Caco-2 (cell line): ENCODE data around the gene KATNB1. TPM values are rescaled to one million over a fixed set of nuclear protein-coding genes. Genes with fewer than 3 reads are reported as not detected.

Experiments
- BruUV-seq: library from RNA; stranded (reverse); fragments of 400-500 nt; replicated peaks from 2 replicates; lab custom pipeline; 2021; lab: Mats Ljungman, UMichigan
- CTCF ChIA-PET: fragments of 300-600 bp; sonication (Branson Sonifier 250); formaldehyde crosslinking; loops from one replicate; lab custom pipeline; 2022; ENCODE audit warnings: antibody characterized with exemption; lab: Charles Lee
- POLR2A ChIA-PET: fragments of 300-600 bp; sonication (Branson Sonifier 250); formaldehyde crosslinking; loops from one replicate; lab custom pipeline; 2022; ENCODE audit warnings: antibody characterized with exemption; lab: Charles Lee
- DNase-seq, 2 experiments: peaks; one replicate each; pipeline versions ENCODE4 v3.0.0 to v3.0.0-alpha.2; 2020 to 2022
- H3K27me3 ChIP-seq: replicated peaks from 2 replicates; pipeline ENCODE4 v1.6.0; 2011; ENCODE audit warnings: low read length; ENCODE audit not compliant: control insufficient read depth, insufficient read depth
- H3K36me3 ChIP-seq: 2 replicates; pipeline ENCODE4 v1.5.1; 2011; ENCODE audit warnings: low read length; ENCODE audit not compliant: control insufficient read depth, insufficient read depth
- H3K4me1 ChIP-seq: fragments of 250-450 bp; sonication (Bioruptor Pico); 2 replicates; pipeline ENCODE4 v1.5.1; 2020; ENCODE audit warnings: mild to moderate bottlenecking
- H3K4me3 ChIP-seq: 2 replicates; pipeline ENCODE4 v1.5.1; 2011; ENCODE audit warnings: low read depth, mild to moderate bottlenecking, control low read depth, low read length
- H3K9me3 ChIP-seq: fragments of 250-450 bp; sonication (Bioruptor Pico); 2 replicates; pipeline ENCODE4 v1.5.1; 2020; ENCODE audit warnings: mild to moderate bottlenecking, moderate library complexity
- H3K27ac Mint-ChIP-seq: one replicate; pipeline ENCODE4 v1.8.0; 2022; ENCODE audit warnings: mixed read lengths; ENCODE audit not compliant: unreplicated experiment
- H3K27me3 Mint-ChIP-seq: one replicate; pipeline ENCODE4 v1.8.0; 2022; ENCODE audit warnings: mixed read lengths; ENCODE audit not compliant: insufficient read depth, unreplicated experiment
- H3K36me3 Mint-ChIP-seq: one replicate; pipeline ENCODE4 v1.8.0; 2022; ENCODE audit warnings: mild to moderate bottlenecking, mixed read lengths; ENCODE audit not compliant: insufficient read depth, unreplicated experiment
- H3K4me1 Mint-ChIP-seq: one replicate; pipeline ENCODE4 v1.8.0; 2022; ENCODE audit warnings: low read depth, mixed read lengths; ENCODE audit not compliant: unreplicated experiment
- H3K4me3 Mint-ChIP-seq: one replicate; pipeline ENCODE4 v1.8.0; 2022; ENCODE audit warnings: mild to moderate bottlenecking, moderate library complexity, mixed read lengths; ENCODE audit not compliant: unreplicated experiment
- H3K9me3 Mint-ChIP-seq: one replicate; pipeline ENCODE4 v1.8.0; 2022; ENCODE audit warnings: mixed read lengths; ENCODE audit not compliant: unreplicated experiment
- intact Hi-C: fragments of 100-400 bp; cut with micrococcal nuclease; formaldehyde crosslinking; loops from one replicate; pipeline ENCODE4 v1.10.0; 2022; ENCODE audit not compliant: unreplicated experiment
- total RNA-seq: library from RNA; stranded (reverse); gene quantifications from 2 replicates; pipeline ENCODE4 v1.2.3, GENCODE V29; 2022
- TF ChIP-seq, protein P1 (sequence below), 2 experiments: fragments of 200-600 bp in 1 of 2; IDR thresholded peaks; 1 replicate in 1 of 2; 2 replicates in 1 of 2; pipeline versions ENCODE4 v1.5.1 to v1.8.0; 2011 to 2022; ENCODE audit warnings: antibody characterized with exemption in 1 of 2, control low read depth in 1 of 2, inconsistent platforms in 1 of 2, low read depth in 1 of 2, low read length in 1 of 2, mild to moderate bottlenecking in 1 of 2, moderate library complexity in 1 of 2; ENCODE audit not compliant: insufficient read depth in 1 of 2, severe bottlenecking in 1 of 2, unreplicated experiment in 1 of 2

The KATNB1 gene
- total RNA-seq, 1 experiment from 2014 or later, result 32.4 TPM

- no peaks in the 10 kb centered on the region for H3K27me3 ChIP-seq
- no peaks in the 10 kb centered on the region; the same call in none of the 2 replicates for H3K36me3 ChIP-seq
- H3K4me3 ChIP-seq, result no peak overlapping the region
- no peaks in the 10 kb centered on the region for H3K9me3 Mint-ChIP-seq
- no peak overlapping the region for H3K4me3 Mint-ChIP-seq
- H3K4me1 Mint-ChIP-seq, result peaks cover 6% of the 10 kb centered on the region
- peaks cover 20% of the 10 kb centered on the region for H3K4me1 ChIP-seq
- H3K36me3 Mint-ChIP-seq, result peaks cover 47% of the 10 kb centered on the region
- no TSS peak for BruUV-seq
- TF ChIP-seq, protein P1, sequence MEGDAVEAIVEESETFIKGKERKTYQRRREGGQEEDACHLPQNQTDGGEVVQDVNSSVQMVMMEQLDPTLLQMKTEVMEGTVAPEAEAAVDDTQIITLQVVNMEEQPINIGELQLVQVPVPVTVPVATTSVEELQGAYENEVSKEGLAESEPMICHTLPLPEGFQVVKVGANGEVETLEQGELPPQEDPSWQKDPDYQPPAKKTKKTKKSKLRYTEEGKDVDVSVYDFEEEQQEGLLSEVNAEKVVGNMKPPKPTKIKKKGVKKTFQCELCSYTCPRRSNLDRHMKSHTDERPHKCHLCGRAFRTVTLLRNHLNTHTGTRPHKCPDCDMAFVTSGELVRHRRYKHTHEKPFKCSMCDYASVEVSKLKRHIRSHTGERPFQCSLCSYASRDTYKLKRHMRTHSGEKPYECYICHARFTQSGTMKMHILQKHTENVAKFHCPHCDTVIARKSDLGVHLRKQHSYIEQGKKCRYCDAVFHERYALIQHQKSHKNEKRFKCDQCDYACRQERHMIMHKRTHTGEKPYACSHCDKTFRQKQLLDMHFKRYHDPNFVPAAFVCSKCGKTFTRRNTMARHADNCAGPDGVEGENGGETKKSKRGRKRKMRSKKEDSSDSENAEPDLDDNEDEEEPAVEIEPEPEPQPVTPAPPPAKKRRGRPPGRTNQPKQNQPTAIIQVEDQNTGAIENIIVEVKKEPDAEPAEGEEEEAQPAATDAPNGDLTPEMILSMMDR (IDR thresholded peaks at IDR 0.05; ENCODE audit: insufficient read depth in 1 of 2, low read depth in 1 of 2, low read length in 1 of 2, severe bottlenecking in 1 of 2, unreplicated experiment in 1 of 2), result no peak
- intact Hi-C loops, result no loop called here
- no peaks in the 10 kb centered on the region for H3K27me3 Mint-ChIP-seq
- DNase-seq, result no peak
- H3K27ac Mint-ChIP-seq, result no peak overlapping the region
- no peaks in the 10 kb centered on the region for H3K9me3 ChIP-seq
- ChIA-PET POLR2A (no interaction called here), CTCF (interaction anchor here (0.7 kb wide), 1 partner anchor 72 kb away, joined by 3 read pairs; no protein-coding TSS in a partner anchor)
Measured at GRCh38 chr16:57791195-57791892, 55.8 kb downstream of the KATNB1 start.

DNA sequence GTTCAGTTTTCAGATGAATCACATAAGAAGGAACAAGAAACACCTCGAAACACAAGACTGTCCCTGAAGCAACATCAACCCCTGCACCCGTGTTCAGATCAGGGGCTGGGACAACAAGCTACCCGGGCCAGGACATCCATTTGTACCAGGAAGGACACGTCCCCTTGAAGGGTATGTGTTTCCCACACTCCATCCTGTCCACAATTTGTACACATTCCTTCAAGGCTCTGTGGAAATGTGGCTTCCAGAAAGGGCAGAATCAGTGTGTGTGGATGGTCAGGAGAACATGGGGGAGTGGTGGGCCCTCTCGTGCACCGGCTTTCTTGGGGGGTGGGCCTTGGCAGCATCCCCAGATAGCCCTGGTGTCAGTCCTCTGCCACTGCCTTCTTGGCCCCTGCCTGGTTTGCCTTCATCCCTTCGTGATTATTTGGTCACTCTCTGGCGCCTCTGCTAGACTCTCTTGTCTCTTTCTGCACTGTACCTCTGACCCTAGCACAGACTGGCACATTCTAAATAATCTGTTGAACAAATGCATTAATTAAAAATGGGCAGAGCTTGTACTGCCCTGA is 56.4 kb downstream of the KATNB1 start:
- no peak overlapping the region for H3K4me3 Mint-ChIP-seq
- H3K27me3 Mint-ChIP-seq, result no peaks in the 10 kb centered on the region
- Histone ChIP-seq H3K4me1 (peaks cover 26% of the 10 kb centered on the region), H3K36me3 (no peaks in the 10 kb centered on the region; the same call in none of the 2 replicates), H3K4me3 (no peak overlapping the region), H3K9me3 (no peaks in the 10 kb centered on the region), H3K27me3 (no peaks in the 10 kb centered on the region)
- no TSS peak for BruUV-seq
- peaks cover 11% of the 10 kb centered on the region for H3K4me1 Mint-ChIP-seq
- ChIA-PET CTCF (interaction anchor here (0.7 kb wide), 1 partner anchor 71 kb away, joined by 3 read pairs; no protein-coding TSS in a partner anchor), POLR2A (no interaction called here)
- no peak overlapping the region for H3K27ac Mint-ChIP-seq
- intact Hi-C loops, result no loop called here
- H3K9me3 Mint-ChIP-seq, result no peaks in the 10 kb centered on the region
- H3K36me3 Mint-ChIP-seq, result peaks cover 43% of the 10 kb centered on the region
- TF ChIP-seq, protein P1 (IDR thresholded peaks at IDR 0.05; ENCODE audit: insufficient read depth in 1 of 2, low read depth in 1 of 2, low read length in 1 of 2, severe bottlenecking in 1 of 2, unreplicated experiment in 1 of 2), result no peak
- no peak for DNase-seq

DNA sequence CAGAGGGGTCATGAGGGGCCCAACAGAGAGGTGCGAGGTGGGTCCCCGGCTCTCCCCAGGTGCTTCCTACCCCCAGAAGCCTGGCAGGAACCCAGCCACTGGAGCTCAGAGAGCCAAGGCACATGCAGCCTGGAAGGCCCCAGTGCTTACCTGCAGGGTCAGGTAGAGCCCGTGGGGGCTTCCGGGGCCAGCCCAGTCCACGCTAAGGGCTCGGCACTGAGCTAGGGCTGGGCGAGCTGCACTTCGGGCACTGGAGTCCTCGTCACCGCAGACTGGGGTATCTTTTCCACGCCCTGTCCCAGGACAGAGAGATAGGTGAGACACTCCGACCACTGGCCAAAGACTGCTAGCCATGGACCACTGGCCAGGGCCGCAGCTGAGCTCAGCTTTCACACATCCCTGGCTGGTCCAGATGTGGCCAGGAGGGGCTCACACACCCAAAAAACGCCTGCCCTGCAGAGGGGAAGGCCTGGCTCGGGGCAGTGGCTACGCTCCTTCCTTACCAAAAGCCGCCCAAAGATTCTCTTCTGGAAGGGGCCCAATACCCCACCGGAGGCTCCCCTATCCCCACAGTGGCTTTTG is 59.4 kb downstream of the KATNB1 start:
- no peaks in the 10 kb centered on the region for H3K9me3 ChIP-seq
- Mint-ChIP-seq H3K27ac (peak overlapping the region; percentile 69), H3K36me3 (peaks cover 33% of the 10 kb centered on the region), H3K9me3 (no peaks in the 10 kb centered on the region), H3K4me1 (peaks cover 35% of the 10 kb centered on the region), H3K4me3 (peak overlapping the region; percentile 9), H3K27me3 (no peaks in the 10 kb centered on the region)
- POLR2A ChIA-PET, result interaction anchor here (1.1 kb wide), 1 partner anchor 183 kb away, joined by 3 read pairs; no protein-coding TSS in a partner anchor
- H3K4me1 ChIP-seq, result peaks cover 41% of the 10 kb centered on the region
- no peak overlapping the region for H3K4me3 ChIP-seq
- CTCF ChIA-PET, result interaction anchor here (0.7 to 2.9 kb wide), 15 partner anchors 8 to 248 kb away, joined by 3 to 38 read pairs (median 4); no protein-coding TSS in a partner anchor
- intact Hi-C loops, result loop anchor here (1.0 to 5.0 kb wide), 4 partner anchors 68 to 332 kb away; partner anchors contain the start of genes CFAP20, USB1 and ZNF319
- TF ChIP-seq, protein P1 (IDR thresholded peaks at IDR 0.05; ENCODE audit: insufficient read depth in 1 of 2, low read depth in 1 of 2, low read length in 1 of 2, severe bottlenecking in 1 of 2, unreplicated experiment in 1 of 2), result no peak
- no peak for DNase-seq
- H3K27me3 ChIP-seq, result no peaks in the 10 kb centered on the region
- no peaks in the 10 kb centered on the region; the same call in 1 of the 2 replicates for H3K36me3 ChIP-seq
- BruUV-seq, result no TSS peak
